GM21825 (cell line): ENCODE results near the gene KISS1.

Source experiments
- ATAC-seq: cut with Tn5 transposase; IDR thresholded peaks from one replicate; pipeline ENCODE4 v1.9.1; 2021; ENCODE audit warnings: mild to moderate bottlenecking, moderate library complexity; ENCODE audit not compliant: unreplicated experiment

The KISS1 gene

GRCh38 chr1:204194080-204194479 is 2.2 kb downstream of the KISS1 start:
- ATAC-seq: no peak

- ATAC-seq: no peak
Observed at GRCh38 chr1:204192589-204193352, 3.5 kb downstream of the KISS1 start.

GRCh38 chr1:204192046-204192445 is 4.2 kb downstream of the KISS1 start:
- ATAC-seq: no peak

- ATAC-seq: no peak
Observed at GRCh38 chr1:204191456-204191855, 4.8 kb downstream of the KISS1 start.

GRCh38 chr1:204190212-204191211 is 5.8 kb downstream of the KISS1 start:
- ATAC-seq: no peak

GRCh38 chr1:204188959-204189639 is 7.2 kb downstream of the KISS1 start:
- no peak for ATAC-seq

- ATAC-seq: no peak
Observed at GRCh38 chr1:204186597-204186996, 9.7 kb downstream of the KISS1 start.

GRCh38 chr1:204181116-204181515 is 15.2 kb downstream of the KISS1 start:
- no peak for ATAC-seq

GRCh38 chr1:204180133-204180532 is 16.2 kb downstream of the KISS1 start:
- no peak for ATAC-seq

GRCh38 chr1:204178487-204179281 is 17.6 kb downstream of the KISS1 start:
- ATAC-seq: no peak

- ATAC-seq: no peak
Observed at GRCh38 chr1:204177133-204177532, 19.2 kb downstream of the KISS1 start.

- ATAC-seq: no peak
Observed at GRCh38 chr1:204176049-204176448, 20.2 kb downstream of the KISS1 start.

- ATAC-seq: no peak
Observed at GRCh38 chr1:204174958-204175357, 21.3 kb downstream of the KISS1 start.

GRCh38 chr1:204172404-204173029 is 23.8 kb downstream of the KISS1 start:
- no peak for ATAC-seq

GRCh38 chr1:204171751-204172178 is 24.5 kb downstream of the KISS1 start:
- ATAC-seq: no peak

GRCh38 chr1:204170494-204171155 is 25.7 kb downstream of the KISS1 start:
- no peak for ATAC-seq

- no peak for ATAC-seq
Observed at GRCh38 chr1:204169858-204170257, 26.4 kb downstream of the KISS1 start.

- ATAC-seq: no peak
Observed at GRCh38 chr1:204167730-204168129, 28.6 kb downstream of the KISS1 start.

- no peak for ATAC-seq
Observed at GRCh38 chr1:204166219-204166618, 30.1 kb downstream of the KISS1 start, which contains the start of gene REN. TSS of gene REN (minus strand) at chr1:204166337. CDS start at chr1:204166293, 44 bp downstream.
